Frontal cortex (tissue), 4 donors: ENCODE results near the gene OXSR1. TPM values are rescaled to one million over a fixed set of nuclear protein-coding genes. Genes with fewer than 3 reads are reported as not detected.
"Not testable (repeated sequence)": the region's sequence is repeated elsewhere in the genome, so short reads cannot be mapped to it uniquely, and the experiment has no call there.

Experiments used
- DNase-seq, 2 donors: peaks; one replicate each; pipeline ENCODE4 v3.0.0; 2012; ENCODE audit warnings: low spot score in 2 of 2
- FAIRE-seq: peaks from 2 replicates; lab custom pipeline; 2012; peaks lifted over from hg19 to GRCh38; lab: Jason Lieb, UNC
- total RNA-seq: library from RNA; depleted of rRNA; stranded (reverse); fragments of >200 nt; gene quantifications from one replicate; pipeline ENCODE4 v1.2.3, GENCODE V29; 2014
- donor health status: control.
- donor health status: control.
- donor health status: control.

OXSR1 gene
- total RNA-seq, 1 donor from 2014 or later = 51.0 TPM

DNA sequence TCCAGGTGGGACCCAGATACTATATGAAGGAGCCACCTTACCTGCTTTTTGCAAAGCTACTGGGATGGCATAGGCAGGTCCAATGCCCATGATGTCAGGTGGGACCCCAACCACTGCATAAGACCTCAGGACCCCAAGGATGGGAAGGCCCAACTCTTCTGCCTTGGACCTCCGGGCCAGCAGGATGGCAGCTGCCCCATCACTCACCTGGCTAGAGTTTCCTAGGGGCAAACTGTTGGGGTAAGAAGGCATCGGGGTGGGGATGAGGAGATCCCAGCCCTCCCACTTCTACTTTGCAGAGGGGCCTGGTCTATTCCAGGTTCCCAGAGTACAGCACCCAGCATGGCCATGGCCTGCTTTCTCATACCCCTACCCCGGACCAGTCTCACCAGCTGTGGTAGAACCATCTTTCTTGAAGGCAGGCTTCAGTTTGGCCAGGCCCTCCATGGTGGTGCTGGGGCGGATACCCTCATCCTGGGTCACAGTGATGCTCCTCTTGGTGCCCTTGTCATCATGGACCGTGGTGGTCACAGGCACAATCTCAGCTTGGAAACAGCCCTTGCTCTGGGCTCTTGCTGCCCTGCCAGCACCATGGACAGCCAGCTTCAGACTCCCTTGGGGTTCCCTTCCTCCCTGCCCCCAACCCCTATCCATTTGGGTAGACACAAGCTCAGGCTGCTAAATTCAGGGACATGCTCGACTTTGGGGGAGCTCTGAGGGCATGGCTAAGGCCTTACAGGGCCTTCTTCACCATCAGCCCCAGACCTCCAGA is 39.0 kb upstream of the OXSR1 start:
- no peak for FAIRE-seq

DNA sequence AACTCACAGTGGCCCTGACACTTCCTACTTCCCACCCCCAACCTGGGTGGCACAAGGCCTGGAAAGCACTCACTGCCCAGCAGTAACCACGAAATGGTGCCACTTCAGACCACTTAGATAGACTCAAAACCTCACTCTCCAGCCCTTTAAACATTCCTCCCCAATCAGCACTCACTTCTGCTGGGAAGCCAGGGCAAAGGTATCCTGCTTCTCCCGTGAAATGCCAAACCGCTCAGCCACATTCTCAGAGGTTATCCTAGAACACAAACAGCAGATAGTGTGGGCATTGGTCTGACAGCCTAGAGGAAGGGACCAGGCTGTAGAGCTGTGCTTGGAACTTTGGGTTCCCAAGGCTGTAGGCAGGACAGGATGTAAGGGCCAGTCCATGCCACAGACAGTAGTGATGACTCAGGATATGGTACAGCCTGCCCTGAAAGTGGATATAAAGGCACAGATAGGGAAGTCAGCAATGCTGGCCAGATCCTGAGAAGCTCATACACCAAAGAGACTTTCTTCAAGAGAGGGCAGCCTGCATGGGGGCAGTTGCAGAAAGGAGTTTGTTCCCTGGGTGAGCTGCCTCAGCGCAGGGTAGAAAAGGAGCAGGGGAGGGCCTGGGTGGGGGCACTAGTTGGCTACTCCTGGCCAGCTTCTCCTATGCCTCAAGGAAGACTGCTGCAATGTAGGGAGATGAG is 37.6 kb upstream of the OXSR1 start:
- FAIRE-seq = no peak

More for the DNA sequence above, 39.0 kb upstream of the OXSR1 start:
- DNase-seq = no peak

DNA sequence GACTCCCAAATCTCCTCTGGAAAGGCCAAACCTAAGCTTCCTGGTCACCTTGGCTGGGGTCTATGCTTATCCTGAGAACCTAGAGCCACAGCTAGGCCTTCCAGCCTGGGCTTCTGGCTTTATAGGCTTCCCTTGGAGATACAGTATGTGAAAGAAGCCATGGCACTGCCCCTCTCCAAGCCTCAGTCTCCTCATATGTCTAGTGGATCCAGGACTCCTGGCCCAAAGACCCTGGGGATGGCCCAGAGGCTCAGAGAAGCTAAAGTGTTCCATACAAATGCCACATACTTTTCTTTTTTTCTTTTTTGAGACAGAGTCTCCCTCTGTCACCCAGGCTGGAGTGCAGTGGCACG is 37.1 kb upstream of the OXSR1 start:
- FAIRE-seq = no peak
- DNase-seq = no peak

More for the DNA sequence above, 37.6 kb upstream of the OXSR1 start:
- DNase-seq = no peak

DNA sequence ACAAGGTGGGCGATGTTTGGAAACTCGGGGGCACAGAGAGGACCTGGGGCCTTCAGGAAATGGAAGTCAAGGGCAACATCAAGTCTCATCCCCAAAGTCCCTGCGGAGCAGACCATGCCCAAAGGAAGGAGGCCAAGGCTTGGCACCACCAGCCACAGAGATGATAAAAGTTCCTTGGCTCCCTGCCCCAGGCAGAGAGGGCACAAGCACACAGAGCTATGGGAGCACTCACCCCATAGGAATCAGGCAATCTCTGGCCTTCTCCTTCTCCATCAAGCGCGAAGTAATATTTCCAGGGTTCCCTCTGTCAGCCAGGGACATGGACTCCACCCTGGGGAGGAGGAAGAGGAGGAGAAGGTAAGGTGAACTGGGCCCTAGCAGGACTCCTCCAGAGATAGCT is 36.3 kb upstream of the OXSR1 start:
- DNase-seq = no peak
- no peak for FAIRE-seq

DNA sequence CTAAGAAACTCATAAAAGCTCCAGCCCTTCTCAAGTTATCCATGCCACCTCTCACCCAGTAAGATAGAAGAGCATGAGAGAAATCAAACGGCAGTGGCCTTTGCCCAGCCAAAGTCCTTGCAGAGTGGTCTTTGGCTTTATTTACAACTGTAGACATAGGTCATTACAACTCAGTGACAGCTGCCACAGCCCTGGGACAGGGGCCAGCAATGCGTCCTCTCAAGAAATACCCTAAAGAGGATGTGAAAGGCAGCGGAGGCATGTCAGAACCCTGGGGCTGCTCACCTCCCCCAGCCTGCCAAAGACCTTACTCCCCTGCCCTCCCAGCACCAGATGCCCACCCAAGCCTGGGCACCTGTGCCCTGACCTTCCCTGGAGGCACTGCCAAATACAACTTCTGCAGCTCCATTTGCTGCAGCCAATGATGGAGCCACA is 34.7 kb upstream of the OXSR1 start:
- FAIRE-seq = no peak

DNA sequence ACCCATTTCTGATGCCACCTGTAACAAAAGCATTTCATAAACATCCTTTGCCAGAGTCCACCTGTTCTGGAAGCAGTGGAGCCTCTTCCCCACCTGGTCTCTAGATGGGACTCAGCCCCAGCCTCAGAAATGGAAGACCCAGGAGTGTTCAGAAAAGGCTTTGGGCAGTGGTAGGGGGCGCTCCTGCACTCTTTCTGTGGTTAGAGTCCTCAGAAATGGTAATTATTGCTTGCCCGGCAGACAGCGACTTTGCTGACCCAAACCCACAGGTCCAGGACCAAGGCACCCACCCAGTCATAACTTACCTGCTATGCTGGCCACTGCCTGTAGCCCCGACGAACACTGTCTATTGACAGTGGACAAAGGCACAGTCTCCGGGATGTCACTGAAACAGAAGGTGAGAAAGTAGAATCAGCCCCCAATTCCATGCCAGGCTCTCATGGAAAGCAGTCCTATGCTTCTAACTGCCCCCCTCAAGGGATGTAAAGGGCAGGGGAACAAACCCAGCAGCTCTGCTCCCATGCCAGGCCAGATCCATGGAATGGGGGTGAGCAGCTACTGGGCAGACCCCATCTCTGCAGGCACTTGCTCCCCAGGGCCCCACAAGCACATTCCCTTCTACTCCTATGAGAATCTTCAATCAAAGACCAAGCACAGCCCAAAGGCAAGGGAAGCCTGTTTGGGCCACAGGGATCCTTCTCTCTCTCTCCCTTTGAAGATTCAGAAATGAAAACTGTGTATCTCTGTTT is 33.5 kb upstream of the OXSR1 start:
- FAIRE-seq = no peak
- no peak for DNase-seq

More for the DNA sequence above, 34.7 kb upstream of the OXSR1 start:
- DNase-seq = no peak

DNA sequence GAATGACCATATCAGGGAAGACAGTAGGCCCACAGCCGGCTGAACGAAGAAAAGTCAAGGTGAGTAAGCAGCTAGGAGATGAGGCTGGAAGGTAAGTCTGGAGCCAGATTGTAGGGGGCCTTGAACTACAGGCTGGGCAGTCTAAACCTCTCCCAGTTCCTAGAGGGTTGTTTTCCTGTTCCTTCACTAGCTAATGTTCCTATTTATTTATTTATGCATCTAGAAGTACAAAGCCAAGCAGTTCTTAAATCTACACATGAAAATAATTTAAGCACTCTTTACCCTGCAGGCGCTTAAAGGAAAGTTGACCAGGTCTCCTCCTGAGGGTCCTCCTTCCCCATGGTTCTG is 32.2 kb upstream of the OXSR1 start:
- DNase-seq (no peak), FAIRE-seq (no peak)

DNA sequence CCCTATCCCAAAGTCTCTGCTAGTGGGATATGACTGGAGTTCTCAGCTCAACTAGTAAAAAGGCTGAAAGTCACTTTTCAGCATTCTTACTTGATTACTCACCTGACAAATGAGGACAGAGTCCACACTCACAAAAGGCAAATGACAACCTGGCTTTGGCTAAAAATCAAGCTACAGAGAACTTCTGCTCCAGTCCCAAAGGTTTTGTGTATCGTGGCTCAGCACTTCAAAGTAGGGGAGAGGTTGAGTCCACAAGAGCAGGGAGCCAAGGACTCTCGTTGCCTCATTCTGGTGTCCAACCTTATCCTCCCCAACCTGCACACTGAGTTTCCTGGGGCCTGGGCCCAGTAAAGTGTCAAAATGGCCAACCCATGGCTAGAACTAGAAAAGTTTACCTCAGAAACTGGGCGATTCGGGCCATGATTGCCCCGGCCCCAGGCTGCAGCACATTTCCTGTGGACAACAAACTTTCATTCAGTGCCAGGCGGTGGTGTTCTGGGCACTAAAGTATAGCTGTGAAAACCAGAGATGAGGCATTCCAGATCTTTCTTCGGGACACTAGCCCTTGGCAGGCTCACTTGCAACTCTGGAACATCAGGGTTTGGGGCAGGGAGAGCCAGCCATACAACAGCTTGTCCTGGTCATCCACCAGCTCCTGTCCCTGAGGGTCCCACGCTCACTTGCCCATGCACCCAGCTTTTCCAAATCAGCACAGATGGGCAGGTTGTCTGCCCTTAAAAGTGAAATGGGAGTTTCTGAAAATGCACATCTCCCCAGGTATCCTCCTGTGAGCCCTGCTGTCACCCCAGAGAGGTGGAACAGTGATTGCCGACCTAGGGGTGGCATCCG is 31.6 kb upstream of the OXSR1 start:
- no peak for FAIRE-seq
- no peak for DNase-seq

DNA sequence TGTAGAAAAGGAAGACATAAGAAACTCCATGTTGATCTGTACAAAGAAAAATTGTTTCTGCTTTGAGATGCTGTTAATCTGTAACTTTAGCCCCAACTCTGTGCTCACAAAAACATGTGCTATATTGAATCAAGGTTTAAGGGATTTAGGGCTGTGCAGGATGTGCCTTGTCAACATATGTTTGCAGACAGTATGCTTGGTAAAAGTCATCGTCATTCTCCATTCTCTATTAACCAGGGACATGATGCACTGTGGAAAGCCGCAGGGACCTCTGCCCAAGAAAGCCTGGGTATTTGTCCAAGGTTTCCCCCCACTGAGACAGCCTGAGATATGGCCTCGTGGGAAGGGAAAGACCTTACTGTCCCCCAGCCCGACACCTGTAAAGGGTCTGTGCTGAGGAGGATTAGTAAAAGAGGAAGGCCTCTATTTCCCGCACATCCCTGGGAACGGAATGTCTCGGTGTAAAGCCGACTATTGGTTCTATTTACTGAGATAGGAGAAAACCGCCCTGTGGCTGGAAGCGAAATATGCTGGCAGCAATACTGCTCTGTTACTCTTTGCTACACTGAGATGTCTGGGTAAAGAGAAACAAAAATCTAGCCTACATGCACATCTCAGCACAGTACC is 30.7 kb upstream of the OXSR1 start:
- FAIRE-seq, DNase-seq: not testable (repeated sequence)

DNA sequence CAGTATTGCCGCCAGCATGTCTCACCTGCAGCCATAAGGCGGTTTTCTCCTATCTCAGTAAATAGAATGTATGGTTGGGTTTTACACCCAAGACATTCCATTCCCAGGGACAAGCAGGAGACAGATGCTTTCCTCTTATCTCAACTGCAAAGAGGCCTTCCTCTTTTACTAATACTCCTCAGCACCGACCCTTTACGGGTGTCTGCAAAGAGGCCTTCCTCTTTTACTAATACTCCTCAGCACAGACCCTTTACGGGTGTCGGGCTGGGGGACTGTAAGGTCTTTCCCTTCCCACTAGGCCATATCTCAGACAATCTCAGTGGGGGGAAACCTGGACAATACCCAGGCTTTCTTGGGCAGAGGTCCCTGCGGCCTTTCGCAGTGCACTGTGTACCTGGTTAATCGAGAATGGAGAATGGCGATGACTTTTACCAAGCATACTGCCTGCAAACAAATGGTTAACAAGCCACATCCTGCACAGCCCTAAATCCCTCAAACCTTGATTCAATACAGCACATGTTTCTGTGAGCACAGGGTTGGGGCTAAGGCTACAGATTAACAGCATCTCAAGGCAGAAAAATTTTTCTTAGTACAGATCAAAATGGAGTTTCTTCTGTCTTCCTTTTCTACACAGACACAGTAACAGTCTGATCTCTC is 29.6 kb upstream of the OXSR1 start:
- DNase-seq, FAIRE-seq: not testable (repeated sequence)

DNA sequence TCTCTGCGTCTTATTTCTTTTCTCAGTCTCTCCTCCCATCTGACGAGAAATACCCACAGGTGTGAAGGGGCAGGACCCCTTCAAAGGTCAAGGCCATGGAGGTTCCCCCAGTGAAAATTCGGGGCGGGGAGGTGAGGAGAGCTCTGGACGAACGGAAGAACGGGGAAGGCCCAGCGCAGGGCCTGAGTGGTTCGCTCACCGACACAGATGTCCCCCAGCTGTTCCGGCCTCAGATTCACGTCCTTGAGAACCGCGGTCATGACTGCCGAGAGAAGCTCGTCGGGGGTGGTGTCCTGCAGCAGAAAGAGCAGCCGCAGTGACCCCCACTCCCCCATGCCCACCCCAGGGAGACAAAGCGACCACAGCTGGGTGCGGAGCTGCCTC is 29.0 kb upstream of the OXSR1 start:
- FAIRE-seq (no peak), DNase-seq (no peak)

DNA sequence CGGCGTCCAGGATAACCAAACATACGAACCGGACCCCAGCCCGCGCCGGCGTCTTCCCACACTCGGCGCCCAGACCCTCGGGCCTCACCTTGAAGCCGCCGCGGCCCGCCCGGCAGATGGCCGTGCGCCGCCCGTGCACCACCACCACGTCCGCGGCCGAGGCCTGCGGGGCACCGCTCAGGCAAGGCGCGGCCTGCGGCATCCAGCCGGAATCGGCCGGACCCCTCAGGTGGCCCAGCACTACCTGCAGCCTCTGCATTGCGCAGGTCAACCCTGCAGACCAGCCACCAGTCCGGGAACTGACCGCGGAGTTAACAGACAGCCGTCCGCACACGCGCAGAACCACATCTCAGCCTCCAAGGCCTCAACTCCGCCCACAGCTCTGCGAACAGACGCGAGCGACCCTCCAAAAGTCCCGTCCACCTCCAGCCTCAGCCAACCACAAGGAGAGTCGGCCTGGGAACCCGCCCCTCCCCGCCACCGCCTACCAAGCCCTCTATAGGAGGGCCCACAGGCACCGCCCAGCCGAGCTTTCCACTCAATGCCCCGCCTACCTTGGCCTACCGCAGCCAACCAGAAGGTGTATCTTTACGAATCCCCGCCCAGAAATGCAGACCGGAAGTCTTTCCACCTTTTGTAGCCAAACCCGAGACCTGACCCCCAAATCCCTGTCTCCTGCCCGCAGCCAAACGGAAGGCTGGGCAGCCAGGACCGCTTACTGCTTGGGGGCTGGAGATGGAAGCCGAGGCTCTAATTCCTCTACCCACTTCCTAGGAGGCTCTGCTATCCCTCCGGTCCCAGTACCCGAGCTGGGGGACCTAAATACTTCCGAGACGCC is 28.3 kb upstream of the OXSR1 start, which contains the start of gene ACAA1:
ACAA1 (minus strand) TSS at position 351 of the 838 bp plus-strand sequence; CDS start at position 259, 92 bp downstream.
- peak; percentile 76 for FAIRE-seq
- DNase-seq = peak; percentile 97 to 98

DNA sequence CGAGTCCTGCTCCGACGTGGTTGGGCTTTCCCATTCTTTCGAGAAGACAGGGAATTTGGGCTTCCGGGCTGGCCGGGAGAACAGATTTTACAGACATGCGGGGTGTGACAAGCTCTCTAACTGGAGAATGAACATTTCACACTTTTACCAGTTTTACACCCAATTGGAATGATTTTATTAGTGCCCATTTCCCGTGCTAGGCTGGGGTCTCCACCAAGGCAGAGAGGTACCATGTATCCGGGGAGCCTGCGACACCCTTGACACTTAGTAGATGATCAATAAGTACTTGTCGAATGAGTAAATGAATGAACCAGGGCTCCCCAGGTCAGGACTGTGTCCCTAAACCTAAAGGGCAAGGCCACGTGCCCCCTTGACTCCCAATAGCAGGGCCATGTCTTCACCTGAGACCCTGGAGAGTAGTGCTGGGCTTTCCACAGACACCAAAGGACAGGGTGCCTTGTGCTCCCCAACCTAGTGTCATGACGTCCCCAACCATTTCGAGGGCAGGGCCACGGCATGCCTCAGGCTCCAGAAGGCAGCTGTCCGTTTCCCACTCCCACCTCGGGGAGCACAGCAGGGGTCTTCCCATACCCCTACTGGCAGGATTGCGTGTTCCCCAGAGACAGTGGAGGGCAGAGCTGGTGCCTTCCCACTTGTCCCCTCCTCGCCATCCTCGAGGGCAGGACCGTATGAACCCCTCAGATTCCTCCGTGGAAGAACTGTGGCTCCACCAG is 27.6 kb upstream of the OXSR1 start:
- DNase-seq = peak in 1 of 2 donors; percentile 35
- no peak for FAIRE-seq

DNA sequence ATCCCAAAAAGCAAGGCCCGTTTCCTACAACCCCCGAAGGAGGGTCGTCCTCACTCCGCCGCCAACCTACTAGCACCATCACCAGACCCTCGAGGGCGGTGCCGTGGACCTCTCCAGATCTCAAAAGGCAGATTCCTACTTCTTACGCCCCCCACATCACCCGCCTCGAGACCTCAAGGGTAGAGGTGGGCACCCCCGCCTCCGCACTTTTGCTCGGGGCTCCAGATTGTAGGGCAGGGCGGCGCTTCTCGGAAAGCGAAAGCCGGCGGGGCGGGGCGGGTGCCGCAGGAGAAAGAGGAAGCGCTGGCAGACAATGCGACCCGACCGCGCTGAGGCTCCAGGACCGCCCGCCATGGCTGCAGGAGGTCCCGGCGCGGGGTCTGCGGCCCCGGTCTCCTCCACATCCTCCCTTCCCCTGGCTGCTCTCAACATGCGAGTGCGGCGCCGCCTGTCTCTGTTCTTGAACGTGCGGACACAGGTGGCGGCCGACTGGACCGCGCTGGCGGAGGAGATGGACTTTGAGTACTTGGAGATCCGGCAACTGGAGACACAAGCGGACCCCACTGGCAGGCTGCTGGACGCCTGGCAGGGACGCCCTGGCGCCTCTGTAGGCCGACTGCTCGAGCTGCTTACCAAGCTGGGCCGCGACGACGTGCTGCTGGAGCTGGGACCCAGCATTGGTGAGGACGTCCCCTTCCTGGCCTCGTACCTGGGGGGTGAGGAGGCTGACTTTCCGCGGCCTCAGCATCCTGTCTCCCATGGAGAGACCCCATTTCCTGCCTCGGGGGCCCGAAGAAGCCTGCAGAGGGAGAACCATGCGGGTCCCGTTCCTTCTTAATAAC is 26.8 kb upstream of the OXSR1 start, which contains the start of gene MYD88:
MYD88 (plus strand) TSS at position 313 of the 842 bp plus-strand sequence; CDS start at position 353, 40 bp downstream.
- DNase-seq = peak; percentile 33 to 57
- FAIRE-seq = no peak

DNA sequence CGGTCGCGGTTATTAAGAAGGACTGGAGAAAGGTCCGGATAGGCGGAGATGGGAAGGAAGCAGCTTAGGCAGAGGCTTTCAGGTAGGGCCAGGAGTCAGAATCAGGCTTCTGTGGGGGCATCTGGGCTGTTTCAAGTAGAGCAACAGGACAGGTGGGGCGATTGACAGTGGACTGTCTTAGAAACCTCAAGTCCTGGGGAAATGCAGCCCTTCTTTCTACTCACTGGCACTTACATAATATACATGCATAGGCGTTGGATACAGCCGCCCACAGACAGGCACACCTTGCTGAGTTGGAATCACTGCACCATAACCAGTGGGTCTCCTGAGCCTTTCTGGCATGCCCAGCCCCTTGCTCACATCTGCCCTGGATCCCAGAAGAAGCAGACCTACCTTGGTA is 26.1 kb upstream of the OXSR1 start:
- FAIRE-seq (no peak), DNase-seq (no peak)

DNA sequence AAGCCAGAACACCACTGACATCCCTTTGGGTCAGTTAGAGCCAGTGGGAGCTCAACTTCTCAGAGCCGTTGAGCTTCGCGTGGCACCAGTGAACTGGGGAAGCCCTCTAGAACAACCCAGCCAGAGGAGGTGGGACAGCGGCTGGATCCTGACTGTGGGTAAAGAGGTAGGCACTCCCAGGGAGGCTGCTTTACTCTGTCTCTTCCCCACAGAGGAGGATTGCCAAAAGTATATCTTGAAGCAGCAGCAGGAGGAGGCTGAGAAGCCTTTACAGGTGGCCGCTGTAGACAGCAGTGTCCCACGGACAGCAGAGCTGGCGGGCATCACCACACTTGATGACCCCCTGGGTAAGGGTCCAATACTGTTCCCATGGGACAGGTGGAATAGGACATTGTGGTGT is 25.7 kb upstream of the OXSR1 start:
- FAIRE-seq = no peak
- no peak for DNase-seq
